Coronary artery (tissue), 2 donors: Measurements from ENCODE around the gene IGSF8.
"Not testable (repeated sequence)": the region's sequence is repeated elsewhere in the genome, so short reads cannot be mapped to it uniquely, and the experiment has no call there.

Experiments
- DNase-seq: peaks from one replicate; pipeline ENCODE4 v3.0.0-alpha.2; 2017; ENCODE audit warnings: low spot score
- H3K27ac ChIP-seq, 2 donors: fragments of 200-600 bp; sonication (generic); one replicate each; pipeline ENCODE4 v1.5.1; 2016 to 2019
- H3K4me3 ChIP-seq: fragments of 200-600 bp; sonication (generic); 2 replicates; pipeline ENCODE4 v1.5.1; 2016; ENCODE audit warnings: mild to moderate bottlenecking, moderate library complexity
- TF ChIP-seq, protein P1 (sequence below): fragments of 200-600 bp; sonication (generic); IDR thresholded peaks from one replicate; pipeline ENCODE4 v1.5.1; 2019; ENCODE audit warnings: antibody characterized with exemption

Gene IGSF8

GRCh38 chr1:160127381-160127780 is 29.0 kb upstream of the IGSF8 start:
- peak overlapping the region in 1 of 2 donors; percentile 85 for H3K27ac ChIP-seq
- no peak for DNase-seq
- H3K4me3 ChIP-seq, result no peak overlapping the region
- TF ChIP-seq, protein P1, sequence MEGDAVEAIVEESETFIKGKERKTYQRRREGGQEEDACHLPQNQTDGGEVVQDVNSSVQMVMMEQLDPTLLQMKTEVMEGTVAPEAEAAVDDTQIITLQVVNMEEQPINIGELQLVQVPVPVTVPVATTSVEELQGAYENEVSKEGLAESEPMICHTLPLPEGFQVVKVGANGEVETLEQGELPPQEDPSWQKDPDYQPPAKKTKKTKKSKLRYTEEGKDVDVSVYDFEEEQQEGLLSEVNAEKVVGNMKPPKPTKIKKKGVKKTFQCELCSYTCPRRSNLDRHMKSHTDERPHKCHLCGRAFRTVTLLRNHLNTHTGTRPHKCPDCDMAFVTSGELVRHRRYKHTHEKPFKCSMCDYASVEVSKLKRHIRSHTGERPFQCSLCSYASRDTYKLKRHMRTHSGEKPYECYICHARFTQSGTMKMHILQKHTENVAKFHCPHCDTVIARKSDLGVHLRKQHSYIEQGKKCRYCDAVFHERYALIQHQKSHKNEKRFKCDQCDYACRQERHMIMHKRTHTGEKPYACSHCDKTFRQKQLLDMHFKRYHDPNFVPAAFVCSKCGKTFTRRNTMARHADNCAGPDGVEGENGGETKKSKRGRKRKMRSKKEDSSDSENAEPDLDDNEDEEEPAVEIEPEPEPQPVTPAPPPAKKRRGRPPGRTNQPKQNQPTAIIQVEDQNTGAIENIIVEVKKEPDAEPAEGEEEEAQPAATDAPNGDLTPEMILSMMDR, result no peak

GRCh38 chr1:160126342-160126741 is 27.9 kb upstream of the IGSF8 start:
- not testable (repeated sequence) for H3K4me3 ChIP-seq, DNase-seq, H3K27ac ChIP-seq

DNA sequence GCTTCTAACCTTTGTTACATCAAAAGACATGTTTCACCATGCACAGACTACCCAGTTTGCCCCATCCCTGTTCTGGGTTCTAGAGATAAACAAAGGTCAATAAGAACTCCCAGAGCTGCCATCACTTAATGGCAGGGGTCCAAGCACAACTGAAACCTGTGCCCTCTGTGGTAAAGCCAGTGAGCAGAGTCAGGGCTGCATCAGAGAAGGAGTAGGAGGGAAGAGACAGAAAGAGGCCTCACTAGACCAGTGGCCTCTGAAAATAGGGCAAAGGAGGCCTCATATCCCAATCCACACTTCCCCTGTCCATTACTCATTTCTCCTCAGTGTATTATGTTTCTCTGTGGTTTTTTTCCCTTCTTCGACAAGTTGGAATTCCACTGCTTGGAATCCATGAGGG is 27.3 kb upstream of the IGSF8 start:
- H3K27ac ChIP-seq, result peak overlapping the region in 1 of 2 donors; percentile 67
- DNase-seq, result no peak
- H3K4me3 ChIP-seq, result no peak overlapping the region
- TF ChIP-seq, protein P1, result no peak

- Histone ChIP-seq H3K27ac (peak overlapping the region in 1 of 2 donors; percentile 67), H3K4me3 (no peak overlapping the region)
- no peak for DNase-seq
- TF ChIP-seq, protein P1, result no peak
Observed at GRCh38 chr1:160124705-160125478, 26.5 kb upstream of the IGSF8 start.

DNA sequence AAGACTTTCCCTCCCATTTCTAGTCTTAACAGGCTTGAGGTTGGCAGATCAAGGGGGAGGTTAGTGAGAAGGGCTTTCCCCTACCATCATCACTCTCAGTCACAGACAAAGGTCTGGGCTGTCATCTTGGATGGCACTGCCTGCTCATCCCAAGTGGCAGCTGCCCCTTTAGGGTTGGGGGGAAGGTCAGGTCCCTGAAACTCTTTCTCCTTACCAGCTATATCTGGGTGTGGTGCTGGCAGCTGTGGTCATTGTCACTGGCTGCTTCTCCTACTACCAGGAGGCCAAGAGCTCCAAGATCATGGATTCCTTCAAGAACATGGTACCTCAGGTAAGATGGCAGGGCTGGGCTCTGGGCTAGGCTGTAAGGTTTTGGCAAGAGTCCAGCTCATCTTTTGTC is 25.3 kb upstream of the IGSF8 start:
- Histone ChIP-seq H3K27ac (no peak overlapping the region), H3K4me3 (no peak overlapping the region)
- TF ChIP-seq, protein P1, result no peak
- DNase-seq, result no peak

- no peak for DNase-seq
- Histone ChIP-seq H3K27ac (no peak overlapping the region), H3K4me3 (no peak overlapping the region)
- TF ChIP-seq, protein P1, result no peak
Observed at GRCh38 chr1:160122978-160123495, 24.6 kb upstream of the IGSF8 start.

DNA sequence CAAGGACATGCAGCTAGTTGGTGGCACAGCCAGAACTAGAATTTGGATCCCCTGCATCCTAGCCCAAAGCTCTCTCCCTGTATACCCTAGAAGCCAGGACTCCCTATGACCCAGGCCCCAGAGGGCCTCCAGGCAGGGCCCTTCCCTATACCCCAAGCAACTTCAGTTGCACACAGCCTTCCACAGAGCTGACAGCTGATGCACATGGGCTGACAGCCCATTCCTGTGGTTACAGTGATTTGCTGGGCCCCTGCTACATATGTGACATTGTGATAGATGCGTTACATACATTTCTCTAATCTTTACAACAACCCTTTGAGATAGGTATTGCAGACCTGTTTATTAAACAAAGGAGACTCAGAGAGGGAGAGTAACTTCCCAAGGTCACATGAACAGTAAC is 23.0 kb upstream of the IGSF8 start:
- no peak overlapping the region for H3K27ac ChIP-seq
- no peak overlapping the region for H3K4me3 ChIP-seq
- TF ChIP-seq, protein P1, result no peak
- no peak for DNase-seq
